CD4-positive, alpha-beta T cell (primary cell): Measurements from ENCODE around the gene XPA. TPM values are rescaled to one million over a fixed set of nuclear protein-coding genes. Genes with fewer than 3 reads are reported as not detected.
A peak's percentile ranks its signal among the peaks of the same experiment; 100 is the strongest.

Experiments used
- ATAC-seq: fragments of 200-7000 bp; cut with Tn5 transposase; one replicate; pipeline ENCODE4 v1.10.0; 2022; ENCODE audit warnings: mild to moderate bottlenecking; ENCODE audit not compliant: poor library complexity
- CTCF ChIA-PET: fragments of 350-600 bp; sonication (Branson Sonifier 250); formaldehyde crosslinking; loops from one replicate; lab custom pipeline; 2021; ENCODE audit warnings: antibody characterized with exemption, inconsistent platforms; lab: Charles Lee
- POLR2A ChIA-PET: fragments of 350-600 bp; sonication (Branson Sonifier 250); formaldehyde crosslinking; loops from one replicate; lab custom pipeline; 2021; ENCODE audit warnings: antibody characterized with exemption, inconsistent platforms; lab: Charles Lee
- DNase-seq, 14 experiments: peaks; one replicate each; pipeline ENCODE4 v3.0.0-alpha.2; 2013 to 2020; ENCODE audit warnings: mixed read lengths in 2 of 14
- H3K27ac ChIP-seq, 2 donors: one replicate each; pipeline versions ENCODE4 v1.5.1 to v1.7.0; 2013; ENCODE audit warnings: low read length in 2 of 2, low read depth in 1 of 2, mild to moderate bottlenecking in 1 of 2
- H3K27me3 ChIP-seq, 2 experiments: 1 replicate in 1 of 2; 2 replicates in 1 of 2; pipeline versions ENCODE4 v1.6.1 to v1.7.0; 2013; ENCODE audit warnings: low read length in 2 of 2, control low read depth in 1 of 2, mild to moderate bottlenecking in 1 of 2, moderate library complexity in 1 of 2; ENCODE audit not compliant: insufficient read depth in 2 of 2, control insufficient read depth in 1 of 2
- H3K36me3 ChIP-seq: one replicate; pipeline ENCODE4 v1.6.1; 2013; ENCODE audit warnings: low read length, control low read depth; ENCODE audit not compliant: insufficient read depth
- H3K4me1 ChIP-seq: one replicate; pipeline ENCODE4 v1.6.1; 2013; ENCODE audit warnings: low read length, control low read depth; ENCODE audit not compliant: insufficient read depth
- H3K4me3 ChIP-seq: one replicate; pipeline ENCODE4 v1.5.1; 2013; ENCODE audit warnings: mild to moderate bottlenecking, low read length, moderate library complexity
- H3K9me3 ChIP-seq, 2 experiments: 1 replicate in 1 of 2; 2 replicates in 1 of 2; pipeline versions ENCODE4 v1.6.1 to v1.7.0; 2013; ENCODE audit warnings: low read length in 2 of 2, mild to moderate bottlenecking in 2 of 2, control low read depth in 1 of 2, moderate library complexity in 1 of 2; ENCODE audit not compliant: control insufficient read depth in 1 of 2, insufficient read depth in 1 of 2
- H3K27ac Mint-ChIP-seq: one replicate; pipeline ENCODE4 v1.8.0; 2020; ENCODE audit warnings: mixed read lengths
- H3K27me3 Mint-ChIP-seq: one replicate; pipeline ENCODE4 v1.8.0; 2021; ENCODE audit warnings: mixed read lengths
- H3K36me3 Mint-ChIP-seq: one replicate; pipeline ENCODE4 v1.8.0; 2021; ENCODE audit warnings: low read depth, mixed read lengths
- H3K4me1 Mint-ChIP-seq: one replicate; pipeline ENCODE4 v1.8.0; 2021; ENCODE audit warnings: low read depth, mixed read lengths
- H3K4me3 Mint-ChIP-seq: one replicate; pipeline ENCODE4 v1.8.0; 2020; ENCODE audit warnings: mild to moderate bottlenecking, mixed read lengths
- H3K9me3 Mint-ChIP-seq: one replicate; pipeline ENCODE4 v1.8.0; 2020; ENCODE audit warnings: mixed read lengths
- intact Hi-C, 2 experiments: fragments of 100-400 bp; cut with DNase I in 1 of 2; cut with micrococcal nuclease in 1 of 2; formaldehyde crosslinking; loops; one replicate each; pipeline versions ENCODE4 v1.15.1 to v1.9.0; 2023 to 2025; cut with DNase I, micrococcal nuclease
- total RNA-seq, 174 experiments: library from RNA in 2 of 174; stranded (reverse) in 2 of 174; gene quantifications; one replicate each; pipeline ENCODE4 v1.2.3 and lab custom pipeline; 2021 to 2026
- TF ChIP-seq, protein P1 (sequence below): fragments of 200-600 bp; IDR thresholded peaks from one replicate; pipeline ENCODE4 v1.8.0; 2022; ENCODE audit warnings: antibody characterized with exemption, mild to moderate bottlenecking

The XPA gene
- total RNA-seq, 2 experiments from 2014 or later = 20.2 to 23.3 TPM

DNA sequence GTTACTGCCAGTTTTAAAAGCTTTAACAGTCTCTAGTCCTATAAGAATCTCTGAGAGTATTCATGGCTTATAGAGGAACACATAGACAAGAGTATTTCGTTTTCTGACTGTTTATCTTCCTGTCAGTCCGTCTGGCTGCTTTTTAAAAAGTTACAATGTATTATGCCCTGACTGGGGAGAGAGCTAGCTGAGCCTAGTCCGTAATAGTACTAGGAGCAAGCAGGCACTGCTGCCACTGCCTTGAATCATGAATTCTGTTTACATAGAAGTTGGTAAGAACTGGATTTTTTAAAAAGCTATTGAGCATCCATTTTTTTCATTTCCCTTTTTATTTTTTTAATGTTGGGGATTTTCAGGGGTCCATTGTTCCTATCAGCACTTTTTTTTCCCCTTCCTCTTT is 26.6 kb downstream of the XPA start:
- H3K4me3 ChIP-seq = no peak overlapping the region
- intact Hi-C loops = no loop called here
- Mint-ChIP-seq H3K4me1 (peaks cover 19% of the 10 kb centered on the region), H3K27ac (no peak overlapping the region), H3K36me3 (peaks cover 97% of the 10 kb centered on the region), H3K27me3 (no peaks in the 10 kb centered on the region), H3K4me3 (no peak overlapping the region), H3K9me3 (no peaks in the 10 kb centered on the region)
- ChIA-PET POLR2A (interaction anchor here (0.6 kb wide), 1 partner anchor 353 kb away, joined by 3 read pairs; no protein-coding TSS in a partner anchor), CTCF (interaction anchor here (1.1 kb wide), 1 partner anchor 9 kb away, joined by 3 read pairs; no protein-coding TSS in a partner anchor)
- ATAC-seq (no peak), DNase-seq (no peak)
- no peak overlapping the region for H3K27ac ChIP-seq
- no peaks in the 10 kb centered on the region for H3K27me3 ChIP-seq
- TF ChIP-seq, protein P1, sequence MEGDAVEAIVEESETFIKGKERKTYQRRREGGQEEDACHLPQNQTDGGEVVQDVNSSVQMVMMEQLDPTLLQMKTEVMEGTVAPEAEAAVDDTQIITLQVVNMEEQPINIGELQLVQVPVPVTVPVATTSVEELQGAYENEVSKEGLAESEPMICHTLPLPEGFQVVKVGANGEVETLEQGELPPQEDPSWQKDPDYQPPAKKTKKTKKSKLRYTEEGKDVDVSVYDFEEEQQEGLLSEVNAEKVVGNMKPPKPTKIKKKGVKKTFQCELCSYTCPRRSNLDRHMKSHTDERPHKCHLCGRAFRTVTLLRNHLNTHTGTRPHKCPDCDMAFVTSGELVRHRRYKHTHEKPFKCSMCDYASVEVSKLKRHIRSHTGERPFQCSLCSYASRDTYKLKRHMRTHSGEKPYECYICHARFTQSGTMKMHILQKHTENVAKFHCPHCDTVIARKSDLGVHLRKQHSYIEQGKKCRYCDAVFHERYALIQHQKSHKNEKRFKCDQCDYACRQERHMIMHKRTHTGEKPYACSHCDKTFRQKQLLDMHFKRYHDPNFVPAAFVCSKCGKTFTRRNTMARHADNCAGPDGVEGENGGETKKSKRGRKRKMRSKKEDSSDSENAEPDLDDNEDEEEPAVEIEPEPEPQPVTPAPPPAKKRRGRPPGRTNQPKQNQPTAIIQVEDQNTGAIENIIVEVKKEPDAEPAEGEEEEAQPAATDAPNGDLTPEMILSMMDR = no peak
- H3K4me1 ChIP-seq = no peaks in the 10 kb centered on the region
- peaks cover 98% of the 10 kb centered on the region for H3K36me3 ChIP-seq
- no peaks in the 10 kb centered on the region for H3K9me3 ChIP-seq

DNA sequence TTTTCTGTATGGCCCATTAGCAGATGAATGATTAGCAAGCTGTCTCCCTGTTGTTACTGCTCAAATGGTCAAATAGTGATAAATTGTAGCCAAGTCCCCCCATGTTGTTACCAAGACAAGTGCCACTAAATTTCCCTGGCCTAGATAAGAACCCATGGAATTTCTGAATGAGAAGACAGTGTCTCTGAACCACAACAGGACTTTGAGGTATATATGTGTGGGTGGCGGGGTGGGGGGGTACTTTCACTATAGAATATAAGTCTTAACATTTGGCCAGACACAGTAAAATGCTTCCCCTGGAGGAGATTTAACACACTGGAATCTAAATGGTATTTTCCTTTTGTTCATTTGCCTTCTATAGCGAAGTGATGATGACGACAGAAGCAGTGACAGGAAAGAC is 28.7 kb downstream of the XPA start:
- Mint-ChIP-seq H3K27me3 (no peaks in the 10 kb centered on the region), H3K27ac (no peak overlapping the region), H3K4me1 (peaks cover 18% of the 10 kb centered on the region), H3K4me3 (no peak overlapping the region), H3K36me3 (peaks cover 97% of the 10 kb centered on the region), H3K9me3 (no peaks in the 10 kb centered on the region)
- Histone ChIP-seq H3K36me3 (peaks cover 97% of the 10 kb centered on the region), H3K9me3 (no peaks in the 10 kb centered on the region), H3K27me3 (no peaks in the 10 kb centered on the region), H3K4me1 (no peaks in the 10 kb centered on the region), H3K27ac (no peak overlapping the region), H3K4me3 (no peak overlapping the region)
- ATAC-seq = no peak
- DNase-seq = no peak
- POLR2A ChIA-PET = no interaction called here
- intact Hi-C loops = no loop called here
- TF ChIP-seq, protein P1 = no peak
- CTCF ChIA-PET = no interaction called here

DNA sequence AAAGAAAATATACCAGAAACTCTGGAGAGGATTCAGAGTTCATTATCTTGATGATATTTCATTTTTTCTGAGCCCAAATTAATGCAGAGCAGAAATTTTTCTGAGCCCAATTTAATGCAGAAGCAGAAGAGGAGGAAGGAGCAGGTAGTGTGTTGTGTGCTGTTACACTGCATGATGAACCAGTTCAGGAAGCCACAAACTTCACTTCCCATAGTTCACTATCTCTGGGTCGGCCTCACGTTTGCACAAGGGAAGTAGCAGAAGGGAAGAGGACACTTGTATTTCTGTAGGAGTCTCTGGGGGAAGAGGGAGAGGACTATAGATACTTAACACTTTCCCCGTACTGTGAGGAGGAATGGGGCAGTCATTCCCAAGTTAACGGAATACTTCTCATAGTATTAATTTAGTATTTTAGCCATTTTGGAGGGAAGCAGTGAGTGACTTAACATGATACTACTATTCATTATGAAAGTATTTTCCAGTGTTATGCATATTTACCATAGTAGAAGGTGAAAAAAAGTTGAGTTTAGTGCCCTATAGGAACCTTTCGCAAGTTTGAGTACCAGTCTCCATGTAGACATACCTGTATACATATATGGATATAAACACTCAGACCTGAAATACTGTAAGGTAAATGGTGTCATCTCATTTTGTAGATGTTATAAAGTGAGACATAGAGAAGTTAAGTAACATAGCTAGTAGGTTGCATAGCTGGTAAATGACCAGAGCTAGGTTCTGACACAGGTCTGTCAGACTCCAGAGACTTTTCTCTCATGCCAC is 30.0 kb downstream of the XPA start:
- H3K4me3 Mint-ChIP-seq = no peak overlapping the region
- H3K4me1 Mint-ChIP-seq = peaks cover 18% of the 10 kb centered on the region
- no peaks in the 10 kb centered on the region for H3K27me3 Mint-ChIP-seq
- CTCF ChIA-PET = no interaction called here
- TF ChIP-seq, protein P1 = no peak
- H3K27ac Mint-ChIP-seq = peak overlapping the region; percentile 6
- intact Hi-C loops = no loop called here
- no peaks in the 10 kb centered on the region for H3K9me3 Mint-ChIP-seq
- DNase-seq (peak in 1 of 14 experiments; percentile 6), ATAC-seq (no peak)
- Histone ChIP-seq H3K27ac (no peak overlapping the region), H3K27me3 (no peaks in the 10 kb centered on the region), H3K4me1 (no peaks in the 10 kb centered on the region), H3K36me3 (peaks cover 96% of the 10 kb centered on the region), H3K4me3 (no peak overlapping the region), H3K9me3 (no peaks in the 10 kb centered on the region)
- POLR2A ChIA-PET = no interaction called here
- peaks cover 99% of the 10 kb centered on the region for H3K36me3 Mint-ChIP-seq
